BLaER1 (cell line): ENCODE results near the gene DHX15.

Source experiments
- H3K27ac ChIP-seq: shearing (Covaris generic); formaldehyde crosslinking; 2 replicates; pipeline ENCODE4 v1.8.1; 2022
- H3K27me3 ChIP-seq: shearing (Covaris generic); formaldehyde crosslinking; 2 replicates; pipeline ENCODE4 v1.8.1; 2022
- H3K36me3 ChIP-seq: shearing (Covaris generic); formaldehyde crosslinking; 2 replicates; pipeline ENCODE4 v1.8.1; 2022
- H3K4me1 ChIP-seq: shearing (Covaris generic); formaldehyde crosslinking; 2 replicates; pipeline ENCODE4 v1.8.1; 2022
- H3K4me2 ChIP-seq: shearing (Covaris generic); formaldehyde crosslinking; 2 replicates; pipeline ENCODE4 v1.8.1; 2022
- H3K4me3 ChIP-seq: shearing (Covaris generic); formaldehyde crosslinking; 2 replicates; pipeline ENCODE4 v1.8.1; 2022
- H3K9ac ChIP-seq: shearing (Covaris generic); formaldehyde crosslinking; 2 replicates; pipeline ENCODE4 v1.8.1; 2022
- H3K9me3 ChIP-seq: shearing (Covaris generic); formaldehyde crosslinking; 2 replicates; pipeline ENCODE4 v1.8.1; 2022
- H4K20me1 ChIP-seq: shearing (Covaris generic); formaldehyde crosslinking; 2 replicates; pipeline ENCODE4 v1.8.1; 2022
- Cebpa-rat ChIP-seq: shearing (Covaris generic); IDR thresholded peaks from 2 replicates; pipeline ENCODE4 v1.8.1; 2022

The DHX15 gene

GRCh38 chr4:24497221-24497620, 87.1 kb downstream of the DHX15 start:
- Histone ChIP-seq H4K20me1 (no peaks in the 10 kb centered on the region), H3K4me2 (no peak overlapping the region), H3K4me3 (no peak overlapping the region), H3K9ac (no peak overlapping the region), H3K27ac (no peak overlapping the region), H3K9me3 (no peaks in the 10 kb centered on the region), H3K4me1 (no peaks in the 10 kb centered on the region), H3K36me3 (no peaks in the 10 kb centered on the region), H3K27me3 (no peaks in the 10 kb centered on the region)
- TF ChIP-seq Cebpa-rat = no peak

GRCh38 chr4:24496597-24496996, 87.8 kb downstream of the DHX15 start:
- H3K27me3 ChIP-seq = no peaks in the 10 kb centered on the region

GRCh38 chr4:24495388-24495787, 89.0 kb downstream of the DHX15 start:
- Histone ChIP-seq H3K4me2 (no peak overlapping the region), H3K4me1 (no peaks in the 10 kb centered on the region), H3K27ac (no peak overlapping the region), H3K9ac (no peak overlapping the region), H3K9me3 (no peaks in the 10 kb centered on the region), H4K20me1 (no peaks in the 10 kb centered on the region), H3K4me3 (no peak overlapping the region), H3K27me3 (no peaks in the 10 kb centered on the region), H3K36me3 (no peaks in the 10 kb centered on the region)
- no peak for TF ChIP-seq Cebpa-rat

More at GRCh38 chr4:24496597-24496996, 87.8 kb downstream of the DHX15 start:
- Histone ChIP-seq H3K9ac (no peak overlapping the region), H3K9me3 (no peaks in the 10 kb centered on the region), H3K4me1 (no peaks in the 10 kb centered on the region), H4K20me1 (no peaks in the 10 kb centered on the region), H3K4me3 (no peak overlapping the region), H3K27ac (no peak overlapping the region), H3K4me2 (no peak overlapping the region), H3K36me3 (no peaks in the 10 kb centered on the region)
- TF ChIP-seq Cebpa-rat = no peak

- H3K4me3 ChIP-seq = no peak overlapping the region
These were observed 94.5 kb downstream of the DHX15 start for GRCh38 chr4:24489870-24490269.

GRCh38 chr4:24488399-24489164, 95.8 kb downstream of the DHX15 start:
- no peaks in the 10 kb centered on the region for H4K20me1 ChIP-seq
- no peaks in the 10 kb centered on the region for H3K4me1 ChIP-seq
- H3K9ac ChIP-seq = no peak overlapping the region
- no peaks in the 10 kb centered on the region for H3K36me3 ChIP-seq
- H3K4me3 ChIP-seq = no peak overlapping the region
- no peaks in the 10 kb centered on the region for H3K27me3 ChIP-seq
- H3K9me3 ChIP-seq = no peaks in the 10 kb centered on the region
- H3K4me2 ChIP-seq = no peak overlapping the region
- no peak for TF ChIP-seq Cebpa-rat
- H3K27ac ChIP-seq = no peak overlapping the region

More at GRCh38 chr4:24489870-24490269, 94.5 kb downstream of the DHX15 start:
- Histone ChIP-seq H3K4me1 (no peaks in the 10 kb centered on the region), H3K4me2 (no peak overlapping the region), H3K36me3 (no peaks in the 10 kb centered on the region), H3K27me3 (no peaks in the 10 kb centered on the region), H3K27ac (no peak overlapping the region), H3K9me3 (no peaks in the 10 kb centered on the region), H4K20me1 (no peaks in the 10 kb centered on the region), H3K9ac (no peak overlapping the region)
- TF ChIP-seq Cebpa-rat = no peak

GRCh38 chr4:24482871-24483270, 101.5 kb downstream of the DHX15 start:
- TF ChIP-seq Cebpa-rat = no peak
- Histone ChIP-seq H3K27me3 (no peaks in the 10 kb centered on the region), H3K9ac (no peak overlapping the region), H3K27ac (no peak overlapping the region), H3K4me3 (no peak overlapping the region), H3K4me2 (no peak overlapping the region), H3K36me3 (no peaks in the 10 kb centered on the region), H4K20me1 (no peaks in the 10 kb centered on the region), H3K4me1 (no peaks in the 10 kb centered on the region), H3K9me3 (no peaks in the 10 kb centered on the region)

- Histone ChIP-seq H3K4me3 (no peak overlapping the region), H3K4me2 (no peak overlapping the region), H4K20me1 (no peaks in the 10 kb centered on the region), H3K9me3 (no peaks in the 10 kb centered on the region), H3K27me3 (peaks cover 21% of the 10 kb centered on the region), H3K36me3 (no peaks in the 10 kb centered on the region), H3K9ac (no peak overlapping the region), H3K4me1 (peaks cover 14% of the 10 kb centered on the region), H3K27ac (no peak overlapping the region)
- TF ChIP-seq Cebpa-rat = no peak
These were observed 106.4 kb downstream of the DHX15 start for GRCh38 chr4:24477919-24478318.
